ENCODE measurements around the gene DTX1. TPM values are rescaled to one million over a fixed set of nuclear protein-coding genes. Genes with fewer than 3 reads are reported as not detected.

Gene DTX1
- total RNA-seq, 4 donors from 2014 or later: 17.3 to 38.1 (median 25.4) TPM

DNA sequence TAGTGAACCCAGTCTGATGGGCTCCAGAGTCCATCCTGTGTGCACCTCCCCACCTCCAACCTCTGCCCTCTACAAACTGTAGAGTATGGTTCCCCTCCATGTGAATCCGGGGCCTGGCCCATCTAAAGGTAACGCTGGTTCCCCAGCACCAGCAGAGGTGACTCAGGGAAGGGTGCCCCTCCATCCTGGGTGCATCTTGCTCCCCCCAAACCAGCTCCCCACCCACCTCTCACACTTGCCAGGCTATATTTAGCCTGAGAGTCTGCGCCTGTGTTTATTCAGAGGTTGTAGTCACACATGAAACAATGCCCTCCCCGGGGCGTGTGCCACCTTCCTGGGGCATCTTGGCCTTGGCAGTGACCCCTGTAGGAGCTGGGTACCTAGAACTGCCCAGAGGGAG is 52.8 kb downstream of the DTX1 start:
- H3K27me3 ChIP-seq: no peaks in the 10 kb centered on the region
- WGBS, 2 donors: 80 to 93% methylated on average over 5 of the region's 5 CpGs
- H3K9me3 ChIP-seq: no peaks in the 10 kb centered on the region
- TF ChIP-seq EP300 (IDR thresholded peaks at IDR 0.05) (no peak), POLR2A (IDR thresholded peaks at IDR 0.05) (no peak)
- TF ChIP-seq, protein P1, sequence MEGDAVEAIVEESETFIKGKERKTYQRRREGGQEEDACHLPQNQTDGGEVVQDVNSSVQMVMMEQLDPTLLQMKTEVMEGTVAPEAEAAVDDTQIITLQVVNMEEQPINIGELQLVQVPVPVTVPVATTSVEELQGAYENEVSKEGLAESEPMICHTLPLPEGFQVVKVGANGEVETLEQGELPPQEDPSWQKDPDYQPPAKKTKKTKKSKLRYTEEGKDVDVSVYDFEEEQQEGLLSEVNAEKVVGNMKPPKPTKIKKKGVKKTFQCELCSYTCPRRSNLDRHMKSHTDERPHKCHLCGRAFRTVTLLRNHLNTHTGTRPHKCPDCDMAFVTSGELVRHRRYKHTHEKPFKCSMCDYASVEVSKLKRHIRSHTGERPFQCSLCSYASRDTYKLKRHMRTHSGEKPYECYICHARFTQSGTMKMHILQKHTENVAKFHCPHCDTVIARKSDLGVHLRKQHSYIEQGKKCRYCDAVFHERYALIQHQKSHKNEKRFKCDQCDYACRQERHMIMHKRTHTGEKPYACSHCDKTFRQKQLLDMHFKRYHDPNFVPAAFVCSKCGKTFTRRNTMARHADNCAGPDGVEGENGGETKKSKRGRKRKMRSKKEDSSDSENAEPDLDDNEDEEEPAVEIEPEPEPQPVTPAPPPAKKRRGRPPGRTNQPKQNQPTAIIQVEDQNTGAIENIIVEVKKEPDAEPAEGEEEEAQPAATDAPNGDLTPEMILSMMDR (IDR thresholded peaks at IDR 0.05): no peak
- H3K4me3 ChIP-seq: no peak overlapping the region
- no peak for DNase-seq (ENCODE audit: low spot score in 2 of 2)
- H3K4me1 ChIP-seq: no peaks in the 10 kb centered on the region
- H3K36me3 ChIP-seq: no peaks in the 10 kb centered on the region
- no peak overlapping the region for H3K27ac ChIP-seq

DNA sequence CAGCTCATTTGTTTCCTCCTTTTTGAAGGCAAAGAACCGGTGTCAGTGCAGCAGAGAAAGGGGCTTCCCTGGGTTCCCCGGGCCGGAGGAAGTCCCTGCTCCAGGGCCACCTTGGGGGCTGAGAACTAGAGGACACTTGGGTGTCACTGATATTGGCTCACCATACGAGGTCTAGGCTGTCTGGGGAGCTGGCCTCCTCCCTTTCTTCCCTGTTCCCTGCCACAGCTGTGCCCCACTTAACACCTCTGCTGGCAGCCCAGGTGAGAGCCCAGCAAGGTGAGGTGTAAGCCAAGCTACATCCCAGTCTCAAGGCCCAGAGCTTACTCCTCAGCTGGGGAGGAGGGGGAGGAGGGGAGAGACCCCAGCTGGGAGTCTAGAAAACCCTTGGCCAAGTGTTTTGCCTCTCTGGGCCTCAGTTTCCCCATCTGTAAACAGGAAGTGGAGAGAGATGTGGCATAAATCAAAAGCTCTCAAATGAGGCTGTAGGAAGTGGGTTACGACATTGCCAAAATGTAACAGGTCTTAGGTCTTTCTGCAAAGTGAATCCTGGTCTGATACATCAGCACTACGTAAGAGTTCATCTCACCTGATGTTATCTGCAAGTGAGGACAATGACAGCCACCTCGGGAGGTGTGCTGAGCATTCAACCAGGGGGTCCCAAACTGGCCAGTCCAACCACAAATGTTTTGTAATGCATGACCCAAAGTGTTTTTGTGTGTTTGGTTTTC is 53.5 kb downstream of the DTX1 start:
- 51 to 79% methylated on average over 7 of the region's 7 CpGs for WGBS, 2 donors
- no peaks in the 10 kb centered on the region for H3K4me1 ChIP-seq
- H3K27me3 ChIP-seq: no peaks in the 10 kb centered on the region
- no peaks in the 10 kb centered on the region for H3K9me3 ChIP-seq
- H3K27ac ChIP-seq: no peak overlapping the region
- no peak for TF ChIP-seq POLR2A (IDR thresholded peaks at IDR 0.05)
- TF ChIP-seq, protein P1 (IDR thresholded peaks at IDR 0.05): no peak
- TF ChIP-seq EP300 (IDR thresholded peaks at IDR 0.05): no peak
- no peak overlapping the region for H3K4me3 ChIP-seq
- DNase-seq (ENCODE audit: low spot score in 2 of 2): no peak
- H3K36me3 ChIP-seq: no peaks in the 10 kb centered on the region

DNA sequence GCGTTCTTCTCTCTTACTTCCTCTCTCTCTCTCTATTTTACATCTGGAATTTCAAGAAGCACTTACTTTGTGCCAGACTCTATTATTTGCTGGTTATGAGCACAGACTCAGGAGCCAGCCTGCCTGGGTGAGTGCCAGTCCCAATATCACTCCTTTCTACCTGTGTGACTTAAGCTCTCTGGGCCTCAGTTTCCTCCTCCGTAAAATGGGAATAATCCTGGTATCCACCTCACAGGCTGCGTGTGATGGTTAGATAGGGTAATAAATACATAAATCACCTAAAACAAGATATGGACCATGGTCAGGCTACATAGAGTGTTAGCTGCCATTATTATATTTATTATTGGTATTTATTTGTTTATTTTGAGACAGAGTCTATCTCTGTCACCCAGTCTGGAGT is 54.7 kb downstream of the DTX1 start:
- 87 to 93% methylated on average over 3 of the region's 3 CpGs for WGBS, 2 donors
- Histone ChIP-seq H3K27me3 (no peaks in the 10 kb centered on the region), H3K4me1 (no peaks in the 10 kb centered on the region), H3K4me3 (no peak overlapping the region), H3K36me3 (no peaks in the 10 kb centered on the region), H3K9me3 (no peaks in the 10 kb centered on the region), H3K27ac (no peak overlapping the region)
- TF ChIP-seq, protein P1 (IDR thresholded peaks at IDR 0.05): no peak
- TF ChIP-seq EP300 (IDR thresholded peaks at IDR 0.05) (no peak), POLR2A (IDR thresholded peaks at IDR 0.05) (no peak)
- DNase-seq (ENCODE audit: low spot score in 2 of 2): no peak

DNA sequence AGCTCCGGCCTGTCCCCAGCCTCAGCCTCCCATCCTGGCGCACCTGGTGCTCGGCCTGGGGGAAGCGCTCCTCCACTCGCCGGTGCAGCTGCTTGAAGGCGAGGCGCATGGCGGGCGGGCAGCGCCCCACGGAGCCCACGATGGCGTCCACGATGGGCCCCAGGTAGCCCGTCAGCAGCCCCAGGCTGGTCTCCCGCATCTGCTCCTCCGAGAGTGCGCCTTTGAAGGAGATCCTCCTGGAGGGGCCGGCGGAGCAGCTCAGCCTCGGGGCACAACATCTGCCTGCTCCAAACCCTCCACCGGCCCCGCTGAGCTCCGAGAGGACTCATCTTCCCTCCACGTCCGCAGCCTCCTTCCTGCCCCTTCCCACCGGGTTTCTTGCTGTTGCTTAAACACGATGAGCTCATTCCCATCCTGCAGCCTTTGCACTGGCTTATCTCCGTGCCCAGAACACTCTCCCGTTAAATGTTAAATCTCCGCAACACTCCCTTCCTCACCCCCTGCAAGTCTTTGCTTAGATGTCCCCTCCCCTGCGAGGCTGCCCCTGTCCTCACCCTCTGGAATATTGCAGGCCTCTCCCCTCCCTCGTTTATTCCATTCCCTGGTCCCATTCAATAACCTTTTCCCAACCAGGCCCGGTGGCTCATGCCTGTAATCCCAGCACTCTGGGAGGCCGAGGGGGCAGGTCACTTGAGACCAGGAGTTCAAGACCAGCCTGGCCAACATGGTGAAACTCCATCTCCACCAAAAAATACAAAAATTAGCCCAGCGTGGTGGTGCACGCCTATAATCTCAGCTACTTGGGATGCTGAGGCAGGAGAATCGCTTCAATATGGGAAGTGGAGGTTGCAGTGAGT is 55.7 kb downstream of the DTX1 start:
- Histone ChIP-seq H3K27ac (no peak overlapping the region), H3K9me3 (no peaks in the 10 kb centered on the region), H3K36me3 (no peaks in the 10 kb centered on the region), H3K27me3 (no peaks in the 10 kb centered on the region), H3K4me3 (no peak overlapping the region), H3K4me1 (no peaks in the 10 kb centered on the region)
- 61 to 70% methylated on average over 35 to 39 of the region's 39 CpGs for WGBS, 2 donors
- TF ChIP-seq, protein P1 (IDR thresholded peaks at IDR 0.05): no peak
- no peak for TF ChIP-seq POLR2A (IDR thresholded peaks at IDR 0.05)
- TF ChIP-seq EP300 (IDR thresholded peaks at IDR 0.05): no peak
- no peak for DNase-seq (ENCODE audit: low spot score in 2 of 2)

DNA sequence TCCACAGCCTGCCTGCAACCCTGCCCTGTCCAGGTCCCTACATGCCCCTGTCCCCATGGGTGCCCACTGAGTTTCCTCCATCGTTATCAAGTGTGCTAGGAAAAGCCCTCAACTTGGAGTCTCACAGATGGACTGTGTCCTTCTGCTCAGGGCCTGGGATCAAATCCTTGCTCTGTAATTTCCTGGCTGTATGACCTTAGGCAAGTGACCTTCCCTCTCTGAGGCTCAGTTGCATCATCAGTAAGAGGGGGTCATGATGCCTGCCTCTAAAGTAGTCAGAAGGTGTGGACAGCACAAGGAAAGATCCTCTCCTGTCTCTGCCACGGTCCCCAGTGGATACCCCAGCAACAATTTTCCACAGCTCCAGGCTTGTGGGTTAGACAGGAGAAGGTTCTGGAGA is 56.9 kb downstream of the DTX1 start:
- H3K4me1 ChIP-seq: no peaks in the 10 kb centered on the region
- no peak for DNase-seq (ENCODE audit: low spot score in 2 of 2)
- no peak overlapping the region for H3K4me3 ChIP-seq
- no peak overlapping the region for H3K27ac ChIP-seq
- H3K27me3 ChIP-seq: no peaks in the 10 kb centered on the region
- H3K9me3 ChIP-seq: no peaks in the 10 kb centered on the region
- WGBS, 2 donors: 78 to 86% methylated on average over 2 of the region's 2 CpGs
- no peaks in the 10 kb centered on the region for H3K36me3 ChIP-seq
- no peak for TF ChIP-seq POLR2A (IDR thresholded peaks at IDR 0.05)
- no peak for TF ChIP-seq EP300 (IDR thresholded peaks at IDR 0.05)
- TF ChIP-seq, protein P1 (IDR thresholded peaks at IDR 0.05): no peak

All from tibial nerve (tissue), 4 donors.